ENCODE results near the gene EZR.

Gene EZR

GRCh38 chr6:158757753-158758090 is 61.4 kb downstream of the EZR start:
- no peak for DNase-seq

- no peak for DNase-seq
Measured at GRCh38 chr6:158756977-158757752, 62.0 kb downstream of the EZR start.

- DNase-seq = no peak
Measured at GRCh38 chr6:158756126-158756525, 63.0 kb downstream of the EZR start.

GRCh38 chr6:158755636-158756035 is 63.5 kb downstream of the EZR start:
- DNase-seq = no peak

GRCh38 chr6:158754738-158755137 is 64.4 kb downstream of the EZR start:
- DNase-seq = no peak

- no peak for DNase-seq
Measured at GRCh38 chr6:158753811-158754210, 65.4 kb downstream of the EZR start.

GRCh38 chr6:158752613-158753012 is 66.6 kb downstream of the EZR start:
- peak; percentile 80 for DNase-seq

GRCh38 chr6:158751921-158752320 is 67.2 kb downstream of the EZR start:
- DNase-seq = no peak

- DNase-seq = no peak
Measured at GRCh38 chr6:158751224-158751623, 67.9 kb downstream of the EZR start.

- DNase-seq = peak; percentile 37
Measured at GRCh38 chr6:158744986-158745430, 74.2 kb downstream of the EZR start.

GRCh38 chr6:158743033-158743651 is 76.0 kb downstream of the EZR start:
- DNase-seq = no peak

- DNase-seq = no peak
Measured at GRCh38 chr6:158739673-158740072, 79.5 kb downstream of the EZR start.

GRCh38 chr6:158737710-158738615 is 81.2 kb downstream of the EZR start:
- no peak for DNase-seq

GRCh38 chr6:158737082-158737709 is 82.0 kb downstream of the EZR start:
- DNase-seq = no peak

GRCh38 chr6:158735009-158735408 is 84.2 kb downstream of the EZR start:
- no peak for DNase-seq

GRCh38 chr6:158730541-158730907 is 88.6 kb downstream of the EZR start:
- DNase-seq = no peak

- DNase-seq = no peak
Measured at GRCh38 chr6:158729906-158730540, 89.1 kb downstream of the EZR start.

GRCh38 chr6:158725704-158726103 is 93.5 kb downstream of the EZR start:
- DNase-seq = no peak

GRCh38 chr6:158722176-158722729 is 96.9 kb downstream of the EZR start:
- no peak for DNase-seq

- DNase-seq = peak; percentile 60
Measured at GRCh38 chr6:158718461-158719046, 100.6 kb downstream of the EZR start.

GRCh38 chr6:158717341-158718330 is 101.5 kb downstream of the EZR start:
- no peak for DNase-seq
